Measurements from ENCODE around the gene FNDC5. TPM values are rescaled to one million over a fixed set of nuclear protein-coding genes. Genes with fewer than 3 reads are reported as not detected.

The FNDC5 gene
- total and polyA plus RNA-seq, 9 of the 15 experiments (the other 6 are each of a cell fraction or from before 2014, with no cell fraction given): 0.06 to 2.1 (median 0.22) TPM

DNA sequence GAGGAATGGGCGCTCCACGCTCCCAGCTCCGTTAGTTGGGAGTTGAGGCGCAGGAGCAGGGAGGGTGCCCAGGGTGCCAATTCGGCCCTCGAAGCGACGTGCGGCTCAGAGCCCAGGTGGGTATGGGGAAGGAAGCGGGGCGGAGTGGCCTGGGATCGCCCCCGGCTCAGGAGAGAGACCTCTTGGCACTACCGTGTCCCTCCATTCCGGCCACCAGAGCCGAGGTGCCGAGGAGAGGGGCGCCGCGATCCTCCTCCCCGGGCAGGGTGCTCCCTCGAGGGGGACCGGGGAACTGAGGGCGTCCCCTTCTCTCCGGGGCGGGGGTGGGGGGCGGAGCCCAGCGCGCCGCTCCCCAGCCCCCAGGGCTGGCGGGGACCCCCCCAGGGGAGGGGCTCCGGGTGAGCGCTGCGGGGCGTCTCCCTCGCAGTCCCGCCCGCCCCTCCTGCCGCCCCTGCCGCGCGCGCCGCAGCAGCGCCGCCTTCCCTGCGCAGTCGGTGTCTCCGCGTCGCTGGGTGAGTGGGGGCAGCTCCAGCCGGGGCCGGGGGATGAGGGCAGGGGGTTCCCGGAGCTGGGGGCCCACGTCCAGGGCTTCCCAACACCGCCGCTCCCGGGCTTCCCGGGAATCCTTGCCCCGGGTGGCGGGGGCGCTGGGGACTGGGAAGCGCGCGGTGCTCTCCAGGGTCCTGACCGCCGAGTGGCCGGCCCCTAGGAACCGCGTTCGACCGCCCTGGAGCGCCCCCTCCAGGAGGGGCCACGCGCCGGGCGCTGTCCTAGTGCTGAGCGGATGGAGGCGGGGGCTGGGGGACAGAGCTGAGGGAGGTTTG is 15.5 kb upstream of the FNDC5 start, which contains the start of gene HPCA (continued):
- TF ChIP-seq, protein P1, sequence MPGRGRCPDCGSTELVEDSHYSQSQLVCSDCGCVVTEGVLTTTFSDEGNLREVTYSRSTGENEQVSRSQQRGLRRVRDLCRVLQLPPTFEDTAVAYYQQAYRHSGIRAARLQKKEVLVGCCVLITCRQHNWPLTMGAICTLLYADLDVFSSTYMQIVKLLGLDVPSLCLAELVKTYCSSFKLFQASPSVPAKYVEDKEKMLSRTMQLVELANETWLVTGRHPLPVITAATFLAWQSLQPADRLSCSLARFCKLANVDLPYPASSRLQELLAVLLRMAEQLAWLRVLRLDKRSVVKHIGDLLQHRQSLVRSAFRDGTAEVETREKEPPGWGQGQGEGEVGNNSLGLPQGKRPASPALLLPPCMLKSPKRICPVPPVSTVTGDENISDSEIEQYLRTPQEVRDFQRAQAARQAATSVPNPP (IDR thresholded peaks at IDR 0.05; ENCODE audit: borderline replicate concordance, insufficient read depth, insufficient read length): no peak
- TF ChIP-seq RAD51 (IDR thresholded peaks at IDR 0.05; ENCODE audit: borderline replicate concordance, low read depth): no peak
- TF ChIP-seq, protein P2, sequence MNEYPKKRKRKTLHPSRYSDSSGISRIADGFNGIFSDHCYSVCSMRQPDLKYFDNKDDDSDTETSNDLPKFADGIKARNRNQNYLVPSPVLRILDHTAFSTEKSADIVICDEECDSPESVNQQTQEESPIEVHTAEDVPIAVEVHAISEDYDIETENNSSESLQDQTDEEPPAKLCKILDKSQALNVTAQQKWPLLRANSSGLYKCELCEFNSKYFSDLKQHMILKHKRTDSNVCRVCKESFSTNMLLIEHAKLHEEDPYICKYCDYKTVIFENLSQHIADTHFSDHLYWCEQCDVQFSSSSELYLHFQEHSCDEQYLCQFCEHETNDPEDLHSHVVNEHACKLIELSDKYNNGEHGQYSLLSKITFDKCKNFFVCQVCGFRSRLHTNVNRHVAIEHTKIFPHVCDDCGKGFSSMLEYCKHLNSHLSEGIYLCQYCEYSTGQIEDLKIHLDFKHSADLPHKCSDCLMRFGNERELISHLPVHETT (CRISPR knock-in tag; conservative IDR thresholded peaks at IDR 0.05 in 1 of 2, IDR thresholded peaks at IDR 0.05 in 1 of 2): peak; percentile 74 to 97; a peak in 3 of 4 replicates
- no peak for TF ChIP-seq LARP7 (IDR thresholded peaks at IDR 0.05)
- no peak for TF ChIP-seq PHTF2 (CRISPR knock-in tag; IDR thresholded peaks at IDR 0.05)
- TF ChIP-seq CHD2 (IDR thresholded peaks at IDR 0.05; ENCODE audit: low read depth, low read length): no peak
- TF ChIP-seq, protein P3, sequence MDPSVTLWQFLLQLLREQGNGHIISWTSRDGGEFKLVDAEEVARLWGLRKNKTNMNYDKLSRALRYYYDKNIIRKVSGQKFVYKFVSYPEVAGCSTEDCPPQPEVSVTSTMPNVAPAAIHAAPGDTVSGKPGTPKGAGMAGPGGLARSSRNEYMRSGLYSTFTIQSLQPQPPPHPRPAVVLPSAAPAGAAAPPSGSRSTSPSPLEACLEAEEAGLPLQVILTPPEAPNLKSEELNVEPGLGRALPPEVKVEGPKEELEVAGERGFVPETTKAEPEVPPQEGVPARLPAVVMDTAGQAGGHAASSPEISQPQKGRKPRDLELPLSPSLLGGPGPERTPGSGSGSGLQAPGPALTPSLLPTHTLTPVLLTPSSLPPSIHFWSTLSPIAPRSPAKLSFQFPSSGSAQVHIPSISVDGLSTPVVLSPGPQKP (CRISPR knock-in tag; IDR thresholded peaks at IDR 0.05): no peak
- TF ChIP-seq BHLHE40 (IDR thresholded peaks at IDR 0.05; ENCODE audit: low read length): peak; percentile 33; the same call in 1 of the 2 replicates
- 0 out of 2 replicates have a peak, but pooled peaks have one; percentile 55 for TF ChIP-seq ZFPM2 (CRISPR knock-in tag; IDR thresholded peaks at IDR 0.05)
- no peak for TF ChIP-seq STAT5B (CRISPR knock-in tag; IDR thresholded peaks at IDR 0.05)
- no peak for TF ChIP-seq HDAC6 (IDR thresholded peaks at IDR 0.05; ENCODE audit: low read depth, low read length)
- TF ChIP-seq, protein P4, sequence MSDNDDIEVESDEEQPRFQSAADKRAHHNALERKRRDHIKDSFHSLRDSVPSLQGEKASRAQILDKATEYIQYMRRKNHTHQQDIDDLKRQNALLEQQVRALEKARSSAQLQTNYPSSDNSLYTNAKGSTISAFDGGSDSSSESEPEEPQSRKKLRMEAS (CRISPR knock-in tag; IDR thresholded peaks at IDR 0.05): peak; percentile 92
- TF ChIP-seq, protein P5, sequence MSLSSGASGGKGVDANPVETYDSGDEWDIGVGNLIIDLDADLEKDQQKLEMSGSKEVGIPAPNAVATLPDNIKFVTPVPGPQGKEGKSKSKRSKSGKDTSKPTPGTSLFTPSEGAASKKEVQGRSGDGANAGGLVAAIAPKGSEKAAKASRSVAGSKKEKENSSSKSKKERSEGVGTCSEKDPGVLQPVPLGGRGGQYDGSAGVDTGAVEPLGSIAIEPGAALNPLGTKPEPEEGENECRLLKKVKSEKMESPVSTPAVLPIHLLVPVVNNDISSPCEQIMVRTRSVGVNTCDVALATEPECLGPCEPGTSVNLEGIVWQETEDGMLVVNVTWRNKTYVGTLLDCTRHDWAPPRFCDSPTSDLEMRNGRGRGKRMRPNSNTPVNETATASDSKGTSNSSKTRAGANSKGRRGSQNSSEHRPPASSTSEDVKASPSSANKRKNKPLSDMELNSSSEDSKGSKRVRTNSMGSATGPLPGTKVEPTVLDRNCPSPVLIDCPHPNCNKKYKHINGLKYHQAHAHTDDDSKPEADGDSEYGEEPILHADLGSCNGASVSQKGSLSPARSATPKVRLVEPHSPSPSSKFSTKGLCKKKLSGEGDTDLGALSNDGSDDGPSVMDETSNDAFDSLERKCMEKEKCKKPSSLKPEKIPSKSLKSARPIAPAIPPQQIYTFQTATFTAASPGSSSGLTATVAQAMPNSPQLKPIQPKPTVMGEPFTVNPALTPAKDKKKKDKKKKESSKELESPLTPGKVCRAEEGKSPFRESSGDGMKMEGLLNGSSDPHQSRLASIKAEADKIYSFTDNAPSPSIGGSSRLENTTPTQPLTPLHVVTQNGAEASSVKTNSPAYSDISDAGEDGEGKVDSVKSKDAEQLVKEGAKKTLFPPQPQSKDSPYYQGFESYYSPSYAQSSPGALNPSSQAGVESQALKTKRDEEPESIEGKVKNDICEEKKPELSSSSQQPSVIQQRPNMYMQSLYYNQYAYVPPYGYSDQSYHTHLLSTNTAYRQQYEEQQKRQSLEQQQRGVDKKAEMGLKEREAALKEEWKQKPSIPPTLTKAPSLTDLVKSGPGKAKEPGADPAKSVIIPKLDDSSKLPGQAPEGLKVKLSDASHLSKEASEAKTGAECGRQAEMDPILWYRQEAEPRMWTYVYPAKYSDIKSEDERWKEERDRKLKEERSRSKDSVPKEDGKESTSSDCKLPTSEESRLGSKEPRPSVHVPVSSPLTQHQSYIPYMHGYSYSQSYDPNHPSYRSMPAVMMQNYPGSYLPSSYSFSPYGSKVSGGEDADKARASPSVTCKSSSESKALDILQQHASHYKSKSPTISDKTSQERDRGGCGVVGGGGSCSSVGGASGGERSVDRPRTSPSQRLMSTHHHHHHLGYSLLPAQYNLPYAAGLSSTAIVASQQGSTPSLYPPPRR (CRISPR knock-in tag; IDR thresholded peaks at IDR 0.05; ENCODE audit: borderline replicate concordance): peak; percentile 99
- no peak for TF ChIP-seq ADNP (tag; IDR thresholded peaks at IDR 0.05)
- no peak for TF ChIP-seq HNRNPH1 (optimal IDR thresholded peaks at IDR 0.05; ENCODE audit: low read depth, low read length)
- no peak; the same call in 1 of the 2 replicates for TF ChIP-seq STAT5A (IDR thresholded peaks at IDR 0.05; ENCODE audit: borderline replicate concordance, low read length)
- TF ChIP-seq JUND (IDR thresholded peaks at IDR 0.05; ENCODE audit: borderline replicate concordance, low read depth, low read length): peak; percentile 44
- no peak; the same call in 2 of the 3 replicates for TF ChIP-seq JUND (tag; IDR thresholded peaks at IDR 0.05; ENCODE audit: borderline replicate concordance, low read depth, low read length)
- no peak for TF ChIP-seq ATF7 (IDR thresholded peaks at IDR 0.05)

Measured in K562 (cell line).